LNCAP (cell line): Measurements from ENCODE around the gene HIRA.

ENCODE experiments used
- CTCF ChIP-seq: fragments of 450-650 bp; IDR thresholded peaks from 2 replicates; pipeline ENCODE4 v1.5.1; 2017; ENCODE audit warnings: mild to moderate bottlenecking

The HIRA gene

GRCh38 chr22:19350947-19351346 lies 80.6 kb downstream of the HIRA start:
- no peak for TF ChIP-seq CTCF

- TF ChIP-seq CTCF = no peak
Measured at GRCh38 chr22:19350476-19350859, 81.1 kb downstream of the HIRA start.

GRCh38 chr22:19349778-19350475 lies 81.6 kb downstream of the HIRA start:
- TF ChIP-seq CTCF = no peak

- TF ChIP-seq CTCF = no peak
Measured at GRCh38 chr22:19346677-19347265, 84.8 kb downstream of the HIRA start.

- no peak for TF ChIP-seq CTCF
Measured at GRCh38 chr22:19344420-19344819, 87.1 kb downstream of the HIRA start.

GRCh38 chr22:19343470-19343869 lies 88.1 kb downstream of the HIRA start:
- TF ChIP-seq CTCF = no peak

GRCh38 chr22:19341500-19341899 lies 90.0 kb downstream of the HIRA start:
- no peak for TF ChIP-seq CTCF
